Measurements from ENCODE around the gene MLF2.

DNA sequence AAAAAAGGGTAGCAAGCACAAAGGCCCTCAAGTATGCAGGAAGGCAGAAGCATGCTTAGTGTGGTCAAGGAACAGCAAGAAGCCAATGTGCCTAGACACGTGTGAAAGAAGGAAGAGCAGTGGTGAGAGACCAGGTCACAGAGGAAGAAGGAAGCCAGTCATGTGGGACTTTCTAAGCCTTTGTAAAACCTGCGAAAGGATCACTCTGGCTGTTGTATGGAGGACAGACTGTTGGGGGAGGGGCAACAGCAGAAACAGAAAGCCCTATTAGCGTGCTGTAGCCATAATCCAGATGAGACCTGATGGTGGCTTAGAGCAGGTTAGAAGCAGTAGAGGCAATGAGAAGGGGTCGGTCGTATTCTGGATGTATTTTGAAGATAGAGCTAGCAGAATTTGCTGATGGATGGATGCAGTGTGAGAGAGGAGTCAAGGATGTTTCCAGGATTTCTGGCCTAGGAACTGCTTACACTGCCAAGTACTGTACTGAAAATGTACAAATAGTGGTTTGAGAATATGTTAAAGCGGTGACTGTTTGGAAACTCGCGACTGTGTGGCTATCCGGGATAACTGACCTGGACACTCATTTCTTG lies 5.7 kb upstream of the MLF2 start:
- no peak for TF ChIP-seq CTCF (conservative IDR thresholded peaks at IDR 0.05)
- TF ChIP-seq ZFX (IDR thresholded peaks at IDR 0.05): no peak
